GF-D8 (cell line): Measurements from ENCODE around the gene SCNN1B.
"Not testable (repeated sequence)": the region's sequence is repeated elsewhere in the genome, so short reads cannot be mapped to it uniquely, and the experiment has no call there.

Experiments used
- DNase-seq: peaks from one replicate; lab custom pipeline; 2025; lab: John Stamatoyannopoulos, UW

The SCNN1B gene

DNA sequence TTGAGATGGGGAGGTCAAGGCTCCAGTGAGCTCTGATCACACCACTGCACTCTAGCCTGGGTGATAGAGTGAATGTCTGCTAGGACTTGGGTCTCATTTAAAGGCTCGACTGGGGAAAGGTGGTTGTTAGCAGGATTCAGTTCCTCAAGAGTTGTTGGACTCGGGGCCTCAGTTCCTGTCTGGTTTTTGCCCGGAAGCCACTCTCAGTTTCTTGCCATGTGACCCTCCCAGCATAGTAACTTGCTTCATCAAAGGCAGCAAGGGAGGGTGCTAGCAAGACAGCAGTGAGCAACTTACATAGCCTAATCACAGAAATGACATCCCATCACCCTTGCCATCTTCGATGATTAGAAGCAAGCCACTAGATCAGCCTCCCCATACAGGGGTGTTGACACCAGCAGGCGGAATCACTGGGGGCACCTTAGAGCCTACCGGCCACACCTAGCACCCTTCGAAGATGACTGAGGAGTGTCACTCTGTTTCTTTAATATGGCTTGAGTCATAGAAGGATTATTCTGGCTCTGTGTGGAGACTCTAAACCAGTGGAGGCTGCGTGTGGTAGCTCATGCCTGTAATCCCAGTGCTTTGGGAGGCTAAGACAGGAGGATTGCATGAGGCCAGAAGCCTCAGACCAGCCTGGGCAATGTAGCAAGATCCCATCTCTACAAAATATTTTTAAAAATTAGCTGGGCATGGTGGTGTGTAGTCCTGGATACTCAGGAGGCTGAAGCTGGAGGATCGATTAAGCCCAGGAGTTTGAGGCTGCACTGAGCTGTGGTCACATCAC, 13.2 kb upstream of the SCNN1B start:
- DNase-seq = no peak

DNA sequence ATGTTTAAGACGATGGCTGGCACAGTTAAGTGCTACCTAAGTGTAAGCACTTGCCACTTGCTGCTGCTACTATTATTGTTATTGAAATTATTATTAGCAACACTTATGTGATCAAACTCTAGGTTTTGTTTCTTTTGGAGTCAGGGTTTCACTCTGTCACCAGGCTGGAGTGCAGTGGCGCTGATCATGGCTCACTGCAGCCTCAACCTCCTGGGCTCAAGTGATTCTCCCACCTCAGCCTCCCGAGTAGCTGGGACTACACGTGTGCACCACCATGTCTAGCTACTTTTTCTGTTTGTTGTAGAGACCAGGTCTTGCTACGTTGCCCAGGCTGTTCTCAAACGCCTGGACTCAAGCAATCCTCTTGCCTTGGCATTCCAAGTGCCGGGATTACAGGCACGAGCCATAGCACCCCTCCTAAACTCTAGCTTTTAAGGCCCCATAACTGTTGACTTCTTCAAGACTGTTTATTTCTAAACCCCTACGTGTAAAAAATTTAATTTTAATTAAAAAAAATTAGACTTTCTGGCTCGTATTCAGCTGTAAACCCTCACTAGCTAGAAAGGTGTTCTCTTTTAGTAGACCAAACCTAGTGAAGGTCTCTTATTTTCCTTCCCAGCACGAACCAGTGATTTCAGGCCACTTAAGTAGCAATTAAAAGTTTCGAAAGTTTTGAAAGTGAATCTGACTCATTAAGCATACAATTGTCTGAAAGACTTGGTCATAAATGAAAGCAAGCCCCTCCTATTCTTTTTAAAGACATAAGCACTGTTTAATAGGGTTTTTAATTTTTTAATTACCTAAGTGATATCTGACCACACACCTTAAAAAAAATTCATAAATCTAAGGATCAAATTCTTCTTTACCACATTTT, 11.7 kb upstream of the SCNN1B start:
- DNase-seq = no peak

DNA sequence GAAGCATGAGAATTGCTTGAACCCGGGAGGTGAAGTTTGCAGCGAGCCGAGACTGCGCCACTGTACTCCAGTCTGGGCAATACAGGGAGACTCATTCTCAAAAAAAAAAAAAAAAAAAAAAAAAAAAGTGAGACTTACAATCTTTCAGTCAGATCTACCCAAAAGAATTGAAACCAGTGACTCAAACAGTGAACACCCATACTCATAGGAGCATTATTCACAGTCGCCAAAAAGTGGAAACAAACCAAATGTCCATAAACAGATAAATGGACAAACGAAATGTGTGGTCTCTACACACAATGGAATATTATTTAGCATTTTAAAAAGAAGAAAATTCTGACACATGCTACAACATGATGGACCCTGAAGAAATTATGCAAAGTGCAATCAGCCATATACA, 9.1 kb upstream of the SCNN1B start:
- DNase-seq = no peak

DNA sequence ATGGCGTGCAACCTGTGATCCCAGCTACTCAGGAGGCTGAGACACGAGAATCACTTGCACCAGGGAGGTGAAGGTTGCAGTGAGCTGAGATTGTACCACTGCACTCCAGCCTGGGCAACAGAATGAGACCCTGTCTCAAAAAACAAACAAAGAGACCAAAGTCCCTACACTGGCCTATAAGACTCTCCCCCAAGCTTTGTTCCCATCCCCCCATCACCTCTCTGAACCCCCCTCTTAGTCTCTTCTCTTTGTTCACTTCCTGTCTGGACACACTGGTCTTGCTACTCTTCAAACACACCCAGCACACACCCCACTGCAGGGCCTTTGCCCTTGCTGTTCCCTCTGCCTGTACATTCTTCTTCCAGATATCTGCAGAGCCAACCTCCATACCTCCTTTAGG, 7.8 kb upstream of the SCNN1B start:
- no peak for DNase-seq

DNA sequence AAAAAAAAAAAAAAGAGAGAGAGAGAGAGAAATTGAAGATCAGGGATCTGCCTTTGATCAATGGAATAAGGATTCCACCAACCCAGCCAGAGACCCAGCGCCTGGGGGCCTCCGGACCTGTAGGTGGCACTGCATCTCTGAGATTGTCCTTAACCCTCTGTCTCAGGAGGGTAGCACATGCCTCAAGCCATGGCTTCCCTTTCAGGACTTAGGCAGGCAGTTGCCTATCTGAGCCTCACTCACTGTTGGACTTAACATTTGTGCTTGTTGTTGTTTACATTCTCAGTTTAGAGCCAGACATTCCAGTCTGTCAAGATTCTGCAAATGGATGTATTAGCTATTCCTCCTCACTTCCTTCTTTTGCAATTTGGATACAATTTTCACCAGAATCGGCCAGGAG, 5.1 kb upstream of the SCNN1B start:
- no peak for DNase-seq

DNA sequence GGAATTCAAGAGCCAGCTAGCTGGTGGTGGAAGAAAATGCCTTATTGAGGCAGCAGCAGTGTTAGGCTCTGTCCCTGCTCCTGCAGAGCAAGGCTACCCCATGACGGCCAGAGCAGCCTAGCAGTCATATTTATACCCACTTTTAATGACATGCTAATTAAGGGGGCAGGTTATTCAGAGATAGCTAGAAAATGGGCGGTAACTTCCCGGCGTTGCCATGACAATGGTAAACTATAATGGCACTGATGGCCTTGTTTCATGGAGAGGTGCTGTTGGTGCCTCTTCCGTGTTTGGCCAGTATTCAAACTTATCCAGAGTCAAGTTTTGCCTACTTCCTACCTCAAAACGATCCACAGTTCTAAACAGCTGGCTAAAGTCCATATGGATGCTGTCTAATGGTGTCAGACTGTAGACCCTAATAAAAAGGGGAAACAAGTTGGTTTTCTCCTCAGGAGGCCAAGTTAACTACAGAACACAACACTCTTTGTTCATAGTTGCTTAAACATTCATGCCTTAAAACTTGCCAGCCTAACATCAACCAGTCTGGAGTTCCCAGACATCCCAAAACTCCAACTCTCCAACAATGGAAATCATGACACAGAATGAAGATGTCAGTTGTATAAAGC, 3.7 kb upstream of the SCNN1B start:
- DNase-seq = no peak

DNA sequence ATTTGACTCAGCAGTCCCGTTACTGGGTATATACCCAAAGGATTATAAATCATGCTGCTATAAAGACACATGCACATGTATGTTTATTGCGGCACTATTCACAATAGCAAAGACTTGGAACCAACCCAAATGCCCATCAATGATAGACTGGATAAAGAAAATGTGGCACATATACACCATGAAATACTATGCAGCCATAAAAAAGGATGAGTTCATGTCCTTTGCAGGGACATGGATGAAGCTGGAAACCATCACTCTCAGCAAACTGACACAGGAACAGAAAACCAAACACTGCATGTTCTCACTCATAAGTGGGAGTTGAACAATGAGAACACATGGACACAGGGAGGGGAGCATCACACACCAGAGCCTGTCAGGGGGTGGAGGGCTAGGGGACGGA, 2.3 kb upstream of the SCNN1B start:
- DNase-seq = not testable (repeated sequence)

DNA sequence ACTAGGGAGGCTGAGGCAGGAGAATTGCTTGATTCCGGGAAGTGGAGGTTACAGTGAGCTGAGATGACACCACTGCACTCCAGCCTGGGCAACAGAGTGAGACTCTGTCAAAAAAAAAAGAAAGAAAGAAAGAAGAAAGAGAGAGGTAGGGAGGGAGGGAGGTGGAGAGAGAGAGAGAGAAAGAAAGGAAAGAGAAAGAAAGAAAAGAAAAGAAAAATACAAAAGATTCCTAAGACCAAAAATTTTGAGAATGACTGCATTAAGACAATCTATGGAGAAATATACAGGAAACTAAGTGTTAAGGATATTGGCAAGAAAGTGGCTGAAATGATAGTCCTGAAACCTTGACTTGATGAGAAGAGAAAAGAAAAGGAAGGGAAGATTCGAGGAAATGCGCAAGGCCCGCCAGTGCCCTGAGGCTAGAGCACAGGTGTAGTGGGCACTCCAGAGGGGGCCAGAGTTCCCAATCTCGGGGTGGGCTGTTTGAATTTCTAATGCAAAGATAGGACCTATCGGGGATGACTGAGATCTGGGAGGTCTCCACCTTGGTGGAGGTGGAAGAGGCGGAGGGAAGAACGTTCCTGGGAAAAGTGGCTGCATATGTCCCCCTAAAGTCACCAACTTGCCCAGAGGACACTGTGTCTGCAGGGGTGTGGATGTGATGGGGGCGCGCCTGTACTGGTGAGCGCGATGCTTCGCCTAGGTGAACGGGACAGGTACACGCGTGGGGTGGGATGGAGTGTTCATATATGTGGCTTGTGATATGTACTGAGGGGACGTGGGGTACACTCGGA, 654 bp upstream of the SCNN1B start:
- no peak for DNase-seq

DNA sequence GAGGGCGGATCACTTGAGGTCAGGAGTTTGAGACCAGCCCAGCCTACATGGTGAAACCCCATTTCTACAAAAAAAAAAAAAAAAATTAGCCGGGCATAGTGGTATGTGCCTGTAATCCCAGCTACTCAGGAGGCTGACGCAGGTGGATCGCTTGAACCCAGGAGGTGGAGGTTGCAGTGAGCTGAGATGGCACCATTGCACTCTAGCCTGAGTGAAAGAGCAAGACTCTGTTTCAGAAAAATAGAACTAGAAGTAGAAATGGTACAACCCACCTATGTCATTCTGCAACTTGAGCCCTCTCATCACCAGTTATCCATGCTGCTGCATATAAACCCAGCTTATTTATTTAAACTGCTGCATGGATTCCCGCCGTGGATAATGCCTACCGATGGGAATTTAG, 1.6 kb downstream of the SCNN1B start:
- no peak for DNase-seq

DNA sequence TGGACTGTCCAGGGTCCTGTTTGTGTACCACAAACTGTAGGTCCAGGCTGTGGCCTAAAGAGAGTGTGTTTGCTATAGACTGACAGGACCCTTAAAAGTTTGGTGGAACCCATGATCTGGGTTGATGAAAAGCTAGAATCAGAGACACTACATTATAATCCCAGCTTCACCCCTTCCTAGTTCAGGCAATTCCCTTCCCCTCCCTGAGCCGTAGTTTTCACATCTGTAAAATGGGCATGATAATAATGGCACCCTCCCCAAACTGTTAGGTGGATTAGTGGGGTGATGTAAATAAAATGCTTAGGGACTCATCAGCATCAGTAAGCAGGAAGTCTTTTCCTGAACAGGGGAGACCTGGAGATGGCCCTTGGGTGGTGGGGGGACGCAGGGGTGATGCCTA, 2.5 kb downstream of the SCNN1B start:
- no peak for DNase-seq

DNA sequence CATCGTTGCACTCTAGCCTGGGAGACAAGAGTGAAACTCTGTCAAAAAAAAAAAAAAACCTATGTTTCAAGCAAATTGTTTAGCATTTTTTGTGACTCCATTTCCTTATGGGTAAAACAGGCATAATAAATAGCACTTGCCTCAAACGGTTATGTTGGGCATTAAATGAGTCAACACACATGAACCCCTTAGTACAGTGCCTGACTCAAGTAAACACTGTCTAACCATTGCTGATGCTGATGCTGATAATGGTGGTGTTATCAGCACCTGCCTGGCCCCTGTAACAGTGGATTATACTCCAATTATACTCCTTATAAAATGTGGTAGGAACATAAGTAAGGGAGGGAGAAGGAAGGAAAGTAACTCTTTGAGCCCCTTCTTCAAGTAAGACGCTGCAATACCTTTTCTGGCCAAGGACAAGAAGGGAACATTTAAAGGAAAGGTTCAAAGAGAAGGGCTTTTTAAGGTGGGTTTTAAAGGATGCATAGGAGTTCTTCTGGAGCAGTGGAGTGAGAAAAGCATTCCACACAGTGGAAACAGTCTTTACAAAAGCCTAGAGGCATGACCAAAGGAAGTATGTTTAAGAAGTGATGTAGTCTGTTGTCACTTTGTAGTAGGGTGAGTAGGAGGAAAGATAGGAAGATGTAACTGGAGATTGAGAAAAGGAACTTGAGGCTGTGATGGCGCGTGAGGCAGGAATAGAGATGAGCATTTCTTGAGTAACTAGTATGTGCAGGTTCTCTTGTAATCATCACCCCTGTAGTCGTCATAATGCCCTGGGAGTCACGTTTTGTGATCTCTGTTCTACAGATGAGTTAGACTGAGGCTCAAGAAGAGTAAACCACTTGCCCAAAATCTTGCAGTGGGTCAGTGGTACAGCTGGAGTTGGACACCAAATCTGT, 4.3 kb downstream of the SCNN1B start:
- no peak for DNase-seq

DNA sequence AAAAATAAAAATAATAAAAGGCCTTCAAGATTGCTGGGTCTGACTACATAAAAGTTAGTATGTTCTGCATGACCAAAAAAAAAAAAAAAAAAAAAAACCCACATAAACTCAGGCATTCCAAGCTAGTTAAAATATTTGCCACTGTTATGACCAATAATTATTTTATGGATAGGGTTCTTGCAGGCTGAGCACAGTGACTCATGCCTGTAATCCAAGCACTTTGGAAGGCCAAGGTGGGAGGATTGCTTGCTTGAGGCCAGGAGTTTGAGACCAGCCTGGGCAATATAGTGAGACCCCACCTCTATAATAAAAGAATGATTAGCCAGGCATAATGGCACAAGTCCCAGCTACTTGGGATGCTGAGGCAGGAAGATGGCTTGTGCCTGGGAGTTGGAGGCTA, 8.1 kb downstream of the SCNN1B start:
- DNase-seq = no peak

DNA sequence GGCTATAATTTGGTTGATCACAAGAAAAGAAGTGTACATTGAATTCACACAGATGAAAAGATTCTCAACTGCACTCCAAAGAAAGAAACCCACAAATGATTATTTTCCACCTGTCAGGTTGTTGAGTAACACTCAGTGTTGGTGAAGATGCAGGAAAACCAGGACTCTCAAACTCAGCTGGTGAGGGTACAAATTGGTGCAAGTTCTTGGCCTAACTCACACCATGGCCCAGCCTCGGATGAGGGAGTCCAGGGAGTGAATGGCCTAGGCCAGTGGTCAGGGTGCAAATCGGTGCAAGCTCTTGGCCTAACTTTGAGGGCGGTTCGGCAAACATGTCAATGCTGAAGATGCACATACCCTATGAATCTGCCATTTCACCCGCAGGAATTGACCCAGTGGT, 8.6 kb downstream of the SCNN1B start:
- no peak for DNase-seq

DNA sequence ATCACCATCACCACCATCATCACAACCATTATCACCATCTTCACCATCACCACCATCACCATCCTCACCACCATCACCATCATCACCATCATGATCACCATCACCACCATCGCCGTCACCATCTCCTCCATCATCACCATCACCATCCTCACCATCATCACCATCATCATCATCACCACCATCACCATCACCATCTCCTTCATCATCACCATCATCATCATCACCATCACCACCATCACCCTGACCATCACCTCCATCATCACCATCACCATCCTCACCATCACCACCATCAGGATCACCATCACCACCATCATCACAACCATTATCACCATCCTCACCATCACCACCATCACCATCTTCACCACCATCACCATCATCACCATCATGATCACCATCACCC, 14.1 kb downstream of the SCNN1B start:
- DNase-seq = no peak

DNA sequence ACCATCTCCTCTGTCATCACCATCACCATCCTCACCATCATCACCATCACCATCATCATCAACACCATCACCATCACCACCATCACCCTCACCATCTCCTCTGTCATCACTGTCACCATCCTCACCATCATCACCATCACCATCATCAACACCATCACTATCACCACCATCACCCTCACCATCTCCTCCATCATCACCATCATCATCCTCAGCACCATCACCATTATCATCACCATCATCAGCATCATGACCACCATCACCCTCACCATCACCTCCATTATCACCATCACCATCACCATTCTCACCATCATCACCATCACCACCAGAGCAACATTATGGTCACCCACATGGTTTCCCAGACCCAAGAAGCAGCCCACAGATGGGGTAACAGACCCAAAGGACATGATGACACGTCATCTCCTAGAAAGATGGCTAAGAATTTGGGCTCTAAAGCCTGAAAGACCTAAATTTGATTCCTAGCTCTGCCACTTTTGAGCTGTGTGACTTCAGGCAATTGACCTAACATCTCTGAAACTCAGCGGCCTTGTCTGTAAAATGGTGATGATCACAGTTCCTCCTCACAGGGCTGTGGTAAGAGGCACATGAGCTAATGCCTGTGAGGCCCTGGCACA, 14.6 kb downstream of the SCNN1B start:
- no peak for DNase-seq

DNA sequence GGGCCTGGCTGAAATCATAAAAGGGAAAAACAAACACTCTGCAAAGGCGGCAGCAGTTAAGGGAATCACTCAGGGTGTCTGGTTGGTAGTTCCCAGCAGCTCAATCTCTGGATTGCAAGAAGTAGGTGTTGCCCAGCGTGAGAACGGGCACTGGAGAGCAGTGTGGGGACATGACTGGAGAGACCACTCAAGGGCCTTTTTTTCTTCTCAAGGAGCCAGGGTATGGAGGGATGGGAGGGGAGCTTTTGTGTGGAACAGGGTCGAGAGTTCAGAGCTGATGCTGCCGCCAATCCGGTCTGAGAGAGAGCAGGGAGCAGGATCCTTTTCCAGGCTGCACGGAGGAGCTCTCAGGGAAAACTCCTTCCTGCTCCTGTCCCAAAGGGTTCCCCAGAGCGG, 15.2 kb downstream of the SCNN1B start:
- DNase-seq = no peak

DNA sequence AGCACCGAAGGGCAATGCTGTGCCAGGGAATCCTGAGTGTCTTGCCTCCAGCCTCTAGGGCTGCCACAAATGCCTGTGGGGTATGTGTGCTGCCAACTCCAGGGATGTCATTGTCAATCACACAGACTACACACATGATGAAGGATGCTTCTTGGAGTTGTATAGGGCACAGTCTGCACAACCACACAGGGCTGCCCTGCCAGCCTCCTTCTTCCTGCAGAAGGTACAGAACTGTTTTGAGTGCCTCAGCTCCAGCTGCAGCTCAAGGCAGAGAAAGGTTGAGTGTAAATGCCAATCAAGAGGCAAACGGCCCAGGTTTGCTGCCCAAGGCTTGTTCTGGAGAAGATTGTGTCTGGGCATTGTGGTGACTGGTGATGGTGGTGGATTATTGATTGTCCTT, 15.6 kb downstream of the SCNN1B start:
- no peak for DNase-seq

DNA sequence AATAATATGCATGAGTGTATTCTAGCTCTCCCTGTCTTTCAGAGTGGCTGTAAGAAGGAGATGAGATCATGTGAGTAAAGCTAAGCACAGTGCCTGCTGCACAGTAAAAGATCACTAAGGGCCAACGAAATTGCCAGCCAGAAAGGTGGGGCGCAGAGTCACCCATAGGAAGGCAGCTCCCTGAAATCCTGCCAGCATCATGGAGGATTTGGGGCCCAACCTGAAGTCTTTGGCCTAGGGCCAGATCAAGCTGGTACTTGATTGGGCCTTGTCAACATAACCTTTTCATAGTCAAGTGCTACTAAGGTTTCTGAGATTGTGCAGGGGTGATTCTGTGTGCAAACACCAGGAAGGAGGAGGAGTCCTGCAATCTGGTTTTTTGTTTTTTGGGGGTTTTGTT, 16.5 kb downstream of the SCNN1B start:
- DNase-seq = no peak

DNA sequence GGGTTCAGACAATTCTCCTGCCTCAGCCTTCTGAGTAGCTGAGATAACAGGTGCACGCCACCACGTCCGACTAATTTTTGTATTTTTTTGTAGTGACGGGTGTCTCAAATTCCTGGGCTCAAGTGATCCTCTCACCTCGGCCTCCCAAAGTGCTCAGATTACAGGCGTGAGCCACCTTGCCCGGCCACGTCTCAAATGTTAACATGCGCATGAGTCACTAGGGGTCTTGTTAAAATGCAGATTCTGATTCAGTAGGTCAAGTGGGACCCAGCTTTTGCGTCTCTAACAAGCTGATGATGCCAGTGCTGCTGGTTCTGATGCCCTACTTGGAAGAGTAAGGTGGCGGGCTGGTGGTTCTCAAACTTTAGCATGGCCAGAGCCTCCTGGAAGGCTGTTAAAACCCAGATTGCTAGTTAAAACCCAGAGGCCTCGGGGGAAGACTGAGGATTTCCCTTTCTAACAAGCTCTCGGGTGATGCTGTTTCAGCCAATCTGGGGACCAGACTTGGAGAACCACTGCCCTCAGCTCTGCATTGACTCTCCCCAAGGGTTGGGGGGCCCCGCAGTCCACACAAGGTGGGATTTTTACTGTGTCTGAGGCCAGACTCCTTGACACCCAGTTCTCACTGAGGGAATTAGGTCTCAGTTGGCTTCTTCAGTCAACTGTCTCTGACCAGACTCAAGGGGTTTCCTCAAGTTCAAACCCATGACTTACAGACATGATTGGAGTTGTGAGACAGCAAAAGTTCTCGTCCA, 17.9 kb downstream of the SCNN1B start:
- DNase-seq = no peak

DNA sequence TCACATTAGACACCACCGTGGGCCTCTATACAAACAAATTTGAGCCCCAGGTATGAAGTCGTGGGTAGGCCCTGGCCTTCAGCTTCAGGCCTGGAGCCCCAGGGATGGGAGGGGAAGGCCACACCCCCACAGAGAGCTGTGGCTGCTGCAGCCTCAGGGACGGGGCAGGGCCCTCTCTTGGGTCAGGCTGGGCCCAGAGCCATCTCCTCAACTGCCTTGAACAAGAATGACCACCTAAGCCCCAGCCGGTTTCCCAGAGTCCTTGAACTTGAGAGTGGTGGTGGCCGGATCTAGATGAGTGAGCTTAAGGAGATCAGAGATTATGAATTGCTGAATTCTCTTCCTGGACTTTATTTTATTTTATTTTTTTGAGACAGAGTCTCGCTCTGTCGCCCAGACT, 18.6 kb downstream of the SCNN1B start:
- no peak for DNase-seq
